Natural killer cell (primary cell): ENCODE data around the gene GINS1. TPM values are rescaled to one million over a fixed set of nuclear protein-coding genes. Genes with fewer than 3 reads are reported as not detected.

Source experiments
- ATAC-seq, 3 donors: fragments of 150-1000 bp in 2 of 3; fragments of 200-7000 bp in 1 of 3; cut with Tn5 transposase; 1 replicate in 1 of 3; 2 replicates in 2 of 3; pipeline ENCODE4 v1.10.0; 2021; ENCODE audit warnings: mild to moderate bottlenecking in 2 of 3, moderate library complexity in 2 of 3
- DNase-seq, 2 donors: peaks; one replicate each; pipeline versions ENCODE4 v3.0.0 to v3.0.0-alpha.2; 2013 to 2021; ENCODE audit warnings: mixed read lengths in 1 of 2
- H3K27ac ChIP-seq: one replicate; pipeline ENCODE4 v1.5.1; 2013; ENCODE audit warnings: mild to moderate bottlenecking, low read length
- H3K27me3 ChIP-seq: one replicate; pipeline ENCODE4 v1.6.1; 2013; ENCODE audit warnings: low read length; ENCODE audit not compliant: control insufficient read depth, insufficient read depth
- H3K36me3 ChIP-seq: one replicate; pipeline ENCODE4 v1.6.1; 2013; ENCODE audit warnings: low read length; ENCODE audit not compliant: control insufficient read depth, insufficient read depth
- H3K4me1 ChIP-seq: one replicate; pipeline ENCODE4 v1.6.1; 2013; ENCODE audit warnings: low read length; ENCODE audit not compliant: control insufficient read depth, insufficient read depth
- H3K4me3 ChIP-seq: one replicate; pipeline ENCODE4 v1.5.1; 2013; ENCODE audit warnings: low read length
- H3K9me3 ChIP-seq: one replicate; pipeline ENCODE4 v1.6.1; 2013; ENCODE audit warnings: low read length; ENCODE audit not compliant: control insufficient read depth, insufficient read depth
- H3K27ac Mint-ChIP-seq, 2 donors: one replicate each; pipeline ENCODE4 v1.8.0; 2022; ENCODE audit warnings: mild to moderate bottlenecking in 2 of 2, mixed read lengths in 2 of 2, moderate library complexity in 1 of 2
- H3K27me3 Mint-ChIP-seq, 2 donors: one replicate each; pipeline ENCODE4 v1.8.0; 2022; ENCODE audit warnings: low read depth in 2 of 2, mixed read lengths in 2 of 2
- H3K36me3 Mint-ChIP-seq: one replicate; pipeline ENCODE4 v1.8.0; 2022; ENCODE audit warnings: mixed read lengths
- H3K4me1 Mint-ChIP-seq, 2 donors: one replicate each; pipeline ENCODE4 v1.8.0; 2022; ENCODE audit warnings: mixed read lengths in 2 of 2
- H3K4me3 Mint-ChIP-seq: one replicate; pipeline ENCODE4 v1.8.0; 2022; ENCODE audit warnings: mild to moderate bottlenecking, moderate library complexity, mixed read lengths
- H3K9me3 Mint-ChIP-seq, 2 donors: one replicate each; pipeline ENCODE4 v1.8.0; 2022; ENCODE audit warnings: mixed read lengths in 2 of 2
- CTCF ChIP-seq: fragments of 200-600 bp; IDR thresholded peaks from one replicate; pipeline ENCODE4 v1.8.0; 2022; ENCODE audit warnings: antibody characterized with exemption
- WGBS: methylation state at CpG from one replicate; pipeline ENCODE4 v1.1.7; 2013; ENCODE audit warnings: missing lambda C conversion rate; ENCODE audit not compliant: insufficient coverage; 5-methylcytosine and 5-hydroxymethylcytosine counted together
- intact Hi-C: fragments of 100-400 bp; cut with micrococcal nuclease; formaldehyde crosslinking; loops from one replicate; pipeline ENCODE4 v1.14.2; 2022
- total RNA-seq, 4 donors: library from RNA; stranded (reverse); fragments of 120-200 nt in 1 of 4; gene quantifications; one replicate each; pipeline versions ENCODE4 v1.2.3 to v1.2.4, GENCODE V29; 2013 to 2022

Gene GINS1
- total RNA-seq, 3 donors from 2014 or later (not counting 1 experiment from before 2014, with no cell fraction given), result 1.3 to 1.5 (median 1.4) TPM

GRCh38 chr20:25422032-25422431 is 14.6 kb downstream of the GINS1 start:
- DNase-seq (no peak), ATAC-seq (no peak)
- Histone ChIP-seq H3K27ac (no peak overlapping the region), H3K4me3 (no peak overlapping the region), H3K27me3 (no peaks in the 10 kb centered on the region), H3K9me3 (no peaks in the 10 kb centered on the region), H3K4me1 (no peaks in the 10 kb centered on the region), H3K36me3 (no peaks in the 10 kb centered on the region)
- no peaks in the 10 kb centered on the region for H3K27me3 Mint-ChIP-seq
- no peaks in the 10 kb centered on the region for H3K36me3 Mint-ChIP-seq
- H3K9me3 Mint-ChIP-seq, result no peaks in the 10 kb centered on the region
- 99% methylated on average over 3 of the region's 4 CpGs for WGBS
- H3K27ac Mint-ChIP-seq, result no peak overlapping the region
- no peak overlapping the region for H3K4me3 Mint-ChIP-seq
- H3K4me1 Mint-ChIP-seq, result no peaks in the 10 kb centered on the region
- no peak for TF ChIP-seq CTCF
- intact Hi-C loops, result no loop called here

GRCh38 chr20:25424536-25424935 is 17.1 kb downstream of the GINS1 start:
- H3K4me3 ChIP-seq, result no peak overlapping the region
- no peaks in the 10 kb centered on the region for H3K4me1 ChIP-seq
- no peaks in the 10 kb centered on the region for H3K4me1 Mint-ChIP-seq
- TF ChIP-seq CTCF, result no peak
- no peaks in the 10 kb centered on the region for H3K27me3 ChIP-seq
- H3K4me3 Mint-ChIP-seq, result no peak overlapping the region
- H3K27ac Mint-ChIP-seq, result no peak overlapping the region
- H3K36me3 Mint-ChIP-seq, result no peaks in the 10 kb centered on the region
- WGBS, result 100% methylated on average over 2 of the region's 3 CpGs
- intact Hi-C loops, result no loop called here
- no peaks in the 10 kb centered on the region for H3K9me3 Mint-ChIP-seq
- no peak for ATAC-seq
- no peaks in the 10 kb centered on the region for H3K36me3 ChIP-seq
- no peak overlapping the region for H3K27ac ChIP-seq
- no peaks in the 10 kb centered on the region for H3K27me3 Mint-ChIP-seq
- DNase-seq, result no peak
- no peaks in the 10 kb centered on the region for H3K9me3 ChIP-seq

- Mint-ChIP-seq H3K27ac (no peak overlapping the region), H3K27me3 (no peaks in the 10 kb centered on the region), H3K36me3 (no peaks in the 10 kb centered on the region), H3K4me3 (no peak overlapping the region), H3K4me1 (no peaks in the 10 kb centered on the region), H3K9me3 (no peaks in the 10 kb centered on the region)
- Histone ChIP-seq H3K4me1 (no peaks in the 10 kb centered on the region), H3K27ac (no peak overlapping the region), H3K4me3 (no peak overlapping the region), H3K9me3 (no peaks in the 10 kb centered on the region), H3K36me3 (no peaks in the 10 kb centered on the region), H3K27me3 (no peaks in the 10 kb centered on the region)
- TF ChIP-seq CTCF, result no peak
- no peak for DNase-seq
- intact Hi-C loops, result no loop called here
- ATAC-seq, result no peak
- WGBS, result 97% methylated on average over 3 of the region's 4 CpGs
Observed at GRCh38 chr20:25437153-25437581, 29.7 kb downstream of the GINS1 start.

GRCh38 chr20:25439328-25439727 is 31.9 kb downstream of the GINS1 start:
- H3K4me1 ChIP-seq, result no peaks in the 10 kb centered on the region
- ATAC-seq, result no peak
- H3K27ac ChIP-seq, result no peak overlapping the region
- no peaks in the 10 kb centered on the region for H3K36me3 ChIP-seq
- intact Hi-C loops, result no loop called here
- Mint-ChIP-seq H3K36me3 (no peaks in the 10 kb centered on the region), H3K27me3 (no peaks in the 10 kb centered on the region), H3K4me1 (no peaks in the 10 kb centered on the region), H3K27ac (peak overlapping the region in 1 of 2 donors; percentile 45), H3K9me3 (no peaks in the 10 kb centered on the region), H3K4me3 (no peak overlapping the region)
- no peaks in the 10 kb centered on the region for H3K9me3 ChIP-seq
- H3K4me3 ChIP-seq, result no peak overlapping the region
- no peak for DNase-seq
- 71% methylated on average over 2 of the region's 3 CpGs for WGBS
- no peak for TF ChIP-seq CTCF
- no peaks in the 10 kb centered on the region for H3K27me3 ChIP-seq
